Subcutaneous abdominal adipose tissue (tissue), 5 donors: Measurements from ENCODE around the gene UBA1.
A peak's percentile ranks its signal among the peaks of the same experiment; 100 is the strongest.

ENCODE experiments used
- H3K27ac ChIP-seq: one replicate; pipeline ENCODE4 v1.7.0; 2013; ENCODE audit warnings: low read depth, mild to moderate bottlenecking, inconsistent platforms, low read length, moderate library complexity
- H3K27me3 ChIP-seq, 5 donors: one replicate each; pipeline ENCODE4 v1.7.0; 2013; ENCODE audit warnings: low read length in 5 of 5, inconsistent platforms in 1 of 5; ENCODE audit not compliant: control insufficient read depth in 5 of 5, insufficient read depth in 4 of 5
- H3K36me3 ChIP-seq, 5 donors: one replicate each; pipeline ENCODE4 v1.7.0; 2013; ENCODE audit warnings: low read length in 5 of 5; ENCODE audit not compliant: control insufficient read depth in 5 of 5, insufficient read depth in 5 of 5
- H3K4me1 ChIP-seq, 5 donors: one replicate each; pipeline ENCODE4 v1.7.0; 2013; ENCODE audit warnings: low read length in 5 of 5, mild to moderate bottlenecking in 3 of 5, moderate library complexity in 1 of 5; ENCODE audit not compliant: control insufficient read depth in 5 of 5, insufficient read depth in 5 of 5
- H3K4me3 ChIP-seq, 5 donors: one replicate each; pipeline ENCODE4 v1.7.0; 2013; ENCODE audit warnings: low read length in 5 of 5, low read depth in 1 of 5
- H3K9ac ChIP-seq, 5 donors: one replicate each; pipeline ENCODE4 v1.7.0; 2013; ENCODE audit warnings: low read length in 5 of 5, mild to moderate bottlenecking in 4 of 5, moderate library complexity in 3 of 5
- H3K9me3 ChIP-seq, 5 donors: one replicate each; pipeline ENCODE4 v1.7.0; 2013; ENCODE audit warnings: low read length in 5 of 5; ENCODE audit not compliant: control insufficient read depth in 5 of 5
- donor health status: healthy.
- donor health status: healthy.
- donor health status: healthy.
- donor health status: healthy.
- donor health status: healthy.

UBA1 gene

DNA sequence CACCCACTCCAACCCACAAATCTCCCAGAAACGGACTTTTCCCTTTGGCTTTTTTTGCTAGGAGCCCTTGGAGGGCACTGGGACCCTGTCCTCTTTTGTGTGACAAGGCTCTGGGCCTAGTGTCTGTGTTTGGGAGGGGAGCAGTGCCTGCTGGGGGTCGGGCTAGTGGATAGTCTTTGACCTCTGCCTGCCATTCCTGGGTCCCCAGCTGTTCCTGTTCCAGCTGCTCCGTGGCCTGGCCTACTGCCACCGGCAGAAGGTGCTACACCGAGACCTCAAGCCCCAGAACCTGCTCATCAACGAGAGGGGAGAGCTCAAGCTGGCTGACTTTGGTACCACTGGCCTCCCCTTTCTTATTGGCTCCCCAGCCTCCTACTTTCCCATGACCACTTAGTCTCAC lies 32.4 kb downstream of the UBA1 start:
- Histone ChIP-seq H3K27me3 (peaks cover 0 to 23% (median 6%) of the 10 kb centered on the region in 5 donors), H3K9me3 (no peaks in the 10 kb centered on the region), H3K4me1 (peaks cover 0 to 6% (median 0%) of the 10 kb centered on the region in 5 donors), H3K36me3 (peaks cover 0 to 62% (median 53%) of the 10 kb centered on the region in 5 donors), H3K4me3 (no peak overlapping the region), H3K9ac (peak overlapping the region in 1 of 5 donors; percentile 4), H3K27ac (no peak overlapping the region)

DNA sequence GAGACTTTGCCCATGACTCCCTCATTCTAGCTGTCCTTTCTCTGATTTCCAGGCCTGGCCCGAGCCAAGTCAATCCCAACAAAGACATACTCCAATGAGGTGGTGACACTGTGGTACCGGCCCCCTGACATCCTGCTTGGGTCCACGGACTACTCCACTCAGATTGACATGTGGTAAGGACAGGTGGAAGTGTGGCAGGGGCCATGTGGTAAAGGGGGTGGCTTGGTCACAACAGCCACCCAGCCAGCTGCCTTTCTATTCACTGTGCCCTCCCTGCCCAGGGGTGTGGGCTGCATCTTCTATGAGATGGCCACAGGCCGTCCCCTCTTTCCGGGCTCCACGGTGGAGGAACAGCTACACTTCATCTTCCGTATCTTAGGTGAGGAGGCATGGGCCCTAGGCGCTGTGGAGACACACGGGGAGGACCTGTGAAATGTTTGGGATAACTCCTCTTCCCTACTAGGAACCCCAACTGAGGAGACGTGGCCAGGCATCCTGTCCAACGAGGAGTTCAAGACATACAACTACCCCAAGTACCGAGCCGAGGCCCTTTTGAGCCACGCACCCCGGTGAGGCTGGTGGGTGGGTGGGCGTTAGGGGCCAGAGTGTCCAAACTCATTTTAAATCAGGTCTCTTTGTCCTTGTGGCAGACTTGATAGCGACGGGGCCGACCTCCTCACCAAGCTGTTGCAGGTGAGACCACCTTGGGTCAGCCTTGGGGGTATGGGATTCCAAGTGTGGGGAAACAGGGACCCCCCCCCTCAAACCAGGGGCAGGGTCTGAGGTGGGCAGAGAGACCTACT lies 33.1 kb downstream of the UBA1 start:
- no peaks in the 10 kb centered on the region for H3K9me3 ChIP-seq
- peaks cover 0 to 20% (median 8%) of the 10 kb centered on the region in 5 donors for H3K27me3 ChIP-seq
- H3K4me1 ChIP-seq = peaks cover 0 to 2% (median 0%) of the 10 kb centered on the region in 5 donors
- peaks cover 0 to 62% (median 53%) of the 10 kb centered on the region in 5 donors for H3K36me3 ChIP-seq
- no peak overlapping the region for H3K27ac ChIP-seq
- H3K9ac ChIP-seq = peak overlapping the region in 1 of 5 donors; percentile 4
- H3K4me3 ChIP-seq = no peak overlapping the region

DNA sequence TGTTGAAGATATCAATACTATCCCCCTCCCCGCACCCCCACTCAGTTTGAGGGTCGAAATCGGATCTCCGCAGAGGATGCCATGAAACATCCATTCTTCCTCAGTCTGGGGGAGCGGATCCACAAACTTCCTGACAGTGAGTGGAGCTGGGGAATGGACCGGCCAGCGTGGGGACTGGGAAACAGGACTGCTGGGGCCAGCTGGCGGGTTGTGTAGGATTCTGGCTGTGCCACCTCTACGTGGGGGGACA lies 33.6 kb downstream of the UBA1 start:
- H3K4me3 ChIP-seq = no peak overlapping the region
- H3K9ac ChIP-seq = no peak overlapping the region
- peaks cover 0 to 62% (median 53%) of the 10 kb centered on the region in 5 donors for H3K36me3 ChIP-seq
- H3K27me3 ChIP-seq = peaks cover 0 to 20% (median 12%) of the 10 kb centered on the region in 5 donors
- H3K4me1 ChIP-seq = peaks cover 0 to 2% (median 0%) of the 10 kb centered on the region in 5 donors
- no peak overlapping the region for H3K27ac ChIP-seq
- no peaks in the 10 kb centered on the region for H3K9me3 ChIP-seq

DNA sequence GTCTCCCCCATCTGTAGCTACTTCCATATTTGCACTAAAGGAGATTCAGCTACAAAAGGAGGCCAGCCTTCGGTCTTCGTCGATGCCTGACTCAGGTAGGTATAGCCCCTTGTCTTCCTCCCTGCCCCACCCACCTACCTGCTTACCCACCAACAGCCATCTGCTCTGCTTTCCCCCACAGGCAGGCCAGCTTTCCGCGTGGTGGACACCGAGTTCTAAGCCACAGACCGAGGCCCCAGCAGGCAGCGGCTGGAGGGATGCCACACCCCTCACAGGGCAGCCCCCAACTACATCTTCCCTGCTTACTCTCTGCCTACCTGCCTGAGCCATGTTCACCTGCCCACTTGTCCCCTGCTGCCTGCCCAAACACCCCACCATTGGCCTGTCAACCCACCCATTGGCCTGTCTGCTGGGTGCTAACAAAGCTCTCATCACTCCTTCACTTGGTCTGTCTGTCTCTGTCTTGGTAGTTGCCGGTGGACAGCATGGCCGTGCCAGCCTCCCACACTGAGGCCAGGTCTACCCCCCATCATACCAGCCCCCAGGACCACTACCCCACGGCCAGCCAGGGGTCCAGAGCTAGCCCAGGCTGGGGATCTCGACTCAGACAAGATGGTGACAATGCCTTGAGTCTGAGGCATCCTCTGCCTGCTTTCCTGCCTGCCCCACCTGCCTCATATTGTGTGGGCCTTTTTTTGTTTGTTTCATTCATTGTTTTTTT lies 35.1 kb downstream of the UBA1 start:
- no peak overlapping the region for H3K4me3 ChIP-seq
- H3K36me3 ChIP-seq = peaks cover 0 to 55% (median 46%) of the 10 kb centered on the region in 5 donors
- no peak overlapping the region for H3K27ac ChIP-seq
- no peak overlapping the region for H3K9ac ChIP-seq
- peaks cover 0 to 10% (median 7%) of the 10 kb centered on the region in 5 donors for H3K4me1 ChIP-seq
- peaks cover 0 to 22% (median 13%) of the 10 kb centered on the region in 5 donors for H3K27me3 ChIP-seq
- H3K9me3 ChIP-seq = no peaks in the 10 kb centered on the region

DNA sequence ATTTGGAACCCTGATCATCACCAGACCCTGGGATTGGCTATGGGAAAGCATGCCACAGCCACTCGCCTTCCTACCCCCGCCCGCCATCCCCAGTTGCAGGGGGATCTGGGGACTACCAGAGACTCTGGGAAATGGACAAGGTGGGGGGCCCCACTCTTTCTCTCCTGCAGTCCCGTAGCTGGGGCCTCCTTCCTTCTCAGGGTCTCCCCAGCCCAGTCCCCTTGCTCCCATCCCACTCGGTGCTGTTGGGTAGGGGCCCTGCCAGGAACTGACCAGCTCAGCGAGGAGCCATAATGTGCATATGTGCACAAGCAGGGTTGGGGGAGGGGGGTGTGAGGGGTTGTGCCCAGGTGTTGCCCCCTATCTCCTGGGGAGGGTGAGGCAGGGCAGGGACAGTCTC lies 35.8 kb downstream of the UBA1 start:
- no peak overlapping the region for H3K4me3 ChIP-seq
- no peaks in the 10 kb centered on the region for H3K9me3 ChIP-seq
- H3K4me1 ChIP-seq = peaks cover 3 to 10% (median 9%) of the 10 kb centered on the region in 5 donors
- peaks cover 0 to 20% (median 6%) of the 10 kb centered on the region in 5 donors for H3K27me3 ChIP-seq
- H3K36me3 ChIP-seq = peaks cover 0 to 48% (median 39%) of the 10 kb centered on the region in 5 donors
- no peak overlapping the region for H3K9ac ChIP-seq
- no peak overlapping the region for H3K27ac ChIP-seq

DNA sequence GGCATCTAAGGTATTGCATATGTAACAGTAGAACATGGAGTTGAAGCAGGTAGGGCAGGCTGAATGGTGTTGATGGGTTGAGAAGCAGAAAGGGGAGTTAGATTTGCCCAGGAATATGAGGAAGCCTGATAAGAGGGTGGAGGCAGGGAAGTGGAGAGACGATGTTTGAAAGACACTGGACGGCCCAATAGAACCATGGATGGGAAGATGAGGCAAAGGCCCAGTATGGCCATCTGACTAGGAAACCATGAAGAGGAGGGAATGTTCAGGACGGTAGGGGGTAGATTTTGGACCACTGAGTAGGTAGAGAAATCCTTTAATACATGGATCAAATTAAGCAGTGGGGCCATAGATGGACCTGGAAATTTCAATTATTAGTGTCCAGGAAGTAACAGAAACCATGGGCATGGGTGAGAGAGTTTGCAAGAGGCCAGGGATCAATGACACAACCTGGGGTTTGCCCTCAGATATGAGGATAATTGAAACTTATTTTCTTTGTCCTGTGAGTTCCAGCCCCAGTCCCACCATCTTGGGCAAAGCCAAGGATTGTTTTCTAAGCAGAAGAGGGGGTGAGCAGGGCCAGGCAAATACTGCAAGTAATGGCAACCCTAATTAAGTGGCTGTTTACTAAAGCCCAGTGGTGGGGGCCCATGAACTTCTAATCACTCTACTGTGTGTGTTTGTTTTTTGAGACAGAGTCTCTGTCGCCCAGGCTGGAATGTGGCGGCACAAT lies 36.7 kb downstream of the UBA1 start:
- H3K4me3 ChIP-seq = no peak overlapping the region
- no peaks in the 10 kb centered on the region for H3K9me3 ChIP-seq
- no peak overlapping the region for H3K27ac ChIP-seq
- H3K9ac ChIP-seq = no peak overlapping the region
- H3K36me3 ChIP-seq = peaks cover 0 to 39% (median 30%) of the 10 kb centered on the region in 5 donors
- H3K4me1 ChIP-seq = peaks cover 3 to 11% (median 10%) of the 10 kb centered on the region in 5 donors
- peaks cover 0 to 14% (median 4%) of the 10 kb centered on the region in 5 donors for H3K27me3 ChIP-seq

DNA sequence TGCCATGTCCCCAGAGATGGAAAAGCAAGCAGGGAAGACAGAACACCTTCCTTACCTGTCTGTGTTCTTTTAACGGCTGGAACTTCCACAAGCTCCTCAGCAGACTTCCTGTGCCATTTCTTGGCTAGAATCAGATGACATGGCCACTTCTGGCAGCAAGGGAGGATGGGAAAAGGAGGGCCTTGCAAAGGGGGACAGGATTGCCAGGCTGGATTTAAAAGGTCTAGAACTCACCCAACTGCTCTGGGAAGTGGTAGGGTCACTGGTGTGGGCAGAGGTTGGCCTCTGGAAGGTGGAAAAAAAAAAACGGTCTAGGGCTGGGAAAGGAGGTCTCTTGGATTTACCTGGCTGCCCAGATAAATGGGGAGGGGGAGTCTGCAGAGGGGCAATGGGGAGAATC lies 37.5 kb downstream of the UBA1 start:
- Histone ChIP-seq H3K27me3 (peaks cover 0 to 13% (median 4%) of the 10 kb centered on the region in 5 donors), H3K27ac (no peak overlapping the region), H3K9ac (no peak overlapping the region), H3K4me1 (peaks cover 3 to 13% (median 10%) of the 10 kb centered on the region in 5 donors), H3K36me3 (peaks cover 0 to 30% (median 22%) of the 10 kb centered on the region in 5 donors), H3K4me3 (no peak overlapping the region), H3K9me3 (no peaks in the 10 kb centered on the region)

DNA sequence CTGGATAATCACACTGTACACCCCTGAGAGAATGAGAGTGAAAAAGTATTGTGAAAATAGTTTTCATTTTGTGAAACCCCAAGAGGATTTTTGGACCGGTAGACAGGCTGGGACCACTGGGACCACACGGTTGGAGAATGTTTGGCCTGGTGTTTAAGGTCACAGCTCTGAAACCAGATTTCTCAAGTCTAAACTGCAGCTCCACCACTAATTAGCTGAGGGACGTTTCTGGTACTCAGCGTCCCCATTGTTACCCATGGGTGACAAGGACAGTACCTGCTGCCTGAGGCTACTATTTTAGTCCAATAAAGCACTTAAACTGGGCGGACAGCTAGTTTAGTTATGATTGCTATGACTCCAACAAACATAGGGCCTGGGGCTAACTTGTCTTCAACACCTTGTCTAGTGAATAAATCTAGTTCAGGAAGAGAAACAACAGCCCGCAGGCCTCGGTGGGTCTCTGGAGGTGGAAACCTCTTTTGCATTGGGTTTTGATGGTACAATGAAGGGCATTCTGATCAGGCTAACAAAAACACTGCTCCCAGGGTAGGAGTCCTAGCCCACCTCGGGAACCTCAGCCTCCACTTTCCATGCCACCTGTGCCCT lies 38.7 kb downstream of the UBA1 start:
- Histone ChIP-seq H3K27me3 (peaks cover 0 to 13% (median 4%) of the 10 kb centered on the region in 5 donors), H3K9ac (peak overlapping the region in 4 of 5 donors; percentile 14 to 78 (median 70)), H3K4me3 (peak overlapping the region; percentile 53 to 79 (median 72)), H3K36me3 (peaks cover 0 to 19% (median 10%) of the 10 kb centered on the region in 5 donors), H3K4me1 (peaks cover 3 to 13% (median 10%) of the 10 kb centered on the region in 5 donors), H3K27ac (peak overlapping the region; percentile 88), H3K9me3 (no peaks in the 10 kb centered on the region)

DNA sequence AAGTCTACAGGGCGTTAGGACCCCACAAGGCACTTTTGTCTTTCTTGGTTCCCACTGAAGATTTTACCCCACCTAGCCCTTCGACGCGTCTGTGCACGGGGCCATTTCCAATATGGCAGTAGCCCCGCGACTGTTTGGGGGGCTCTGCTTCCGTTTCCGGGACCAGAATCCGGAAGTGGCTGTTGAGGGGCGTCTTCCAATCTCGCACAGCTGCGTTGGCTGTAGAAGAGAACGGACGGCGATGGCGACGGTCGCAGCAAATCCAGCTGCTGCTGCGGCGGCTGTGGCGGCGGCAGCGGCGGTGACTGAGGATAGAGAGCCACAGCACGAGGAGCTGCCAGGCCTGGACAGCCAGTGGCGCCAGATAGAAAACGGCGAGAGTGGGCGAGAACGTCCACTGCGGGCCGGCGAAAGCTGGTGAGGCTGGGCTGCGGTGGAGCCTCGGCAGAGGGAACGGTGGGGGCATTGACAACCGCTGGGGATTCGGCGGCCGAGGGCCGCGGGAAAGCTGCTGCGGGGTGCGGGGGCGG lies 39.2 kb downstream of the UBA1 start, which contains the start of gene USP11:
Gene USP11 (plus strand): TSS at position 207 of the 530 bp plus-strand sequence. CDS start 35 bp downstream, at position 242.
- Histone ChIP-seq H3K27ac (peak within 1 kb of the TSS; percentile 88), H3K4me3 (peak within 1 kb of the TSS; percentile 67 to 79 (median 72)), H3K4me1 (peaks cover 3 to 13% (median 10%) of the 10 kb centered on the region in 5 donors), H3K9me3 (no peaks in the 10 kb centered on the region), H3K27me3 (peaks cover 0 to 13% (median 4%) of the 10 kb centered on the region in 5 donors), H3K9ac (peak within 1 kb of the TSS; percentile 40 to 89 (median 78)), H3K36me3 (peaks cover 0 to 13% (median 9%) of the 10 kb centered on the region in 5 donors)
